Caco-2 (cell line): ENCODE results near the gene RANBP6. TPM values are rescaled to one million over a fixed set of nuclear protein-coding genes. Genes with fewer than 3 reads are reported as not detected.

Experiments used
- BruUV-seq: library from RNA; stranded (reverse); fragments of 400-500 nt; replicated peaks from 2 replicates; lab custom pipeline; 2021; lab: Mats Ljungman, UMichigan
- CTCF ChIA-PET: fragments of 300-600 bp; sonication (Branson Sonifier 250); formaldehyde crosslinking; loops from one replicate; lab custom pipeline; 2022; ENCODE audit warnings: antibody characterized with exemption; lab: Charles Lee
- POLR2A ChIA-PET: fragments of 300-600 bp; sonication (Branson Sonifier 250); formaldehyde crosslinking; loops from one replicate; lab custom pipeline; 2022; ENCODE audit warnings: antibody characterized with exemption; lab: Charles Lee
- DNase-seq, 2 experiments: peaks; one replicate each; pipeline versions ENCODE4 v3.0.0 to v3.0.0-alpha.2; 2020 to 2022
- H3K27me3 ChIP-seq: replicated peaks from 2 replicates; pipeline ENCODE4 v1.6.0; 2011; ENCODE audit warnings: low read length; ENCODE audit not compliant: control insufficient read depth, insufficient read depth
- H3K36me3 ChIP-seq: 2 replicates; pipeline ENCODE4 v1.5.1; 2011; ENCODE audit warnings: low read length; ENCODE audit not compliant: control insufficient read depth, insufficient read depth
- H3K4me1 ChIP-seq: fragments of 250-450 bp; sonication (Bioruptor Pico); 2 replicates; pipeline ENCODE4 v1.5.1; 2020; ENCODE audit warnings: mild to moderate bottlenecking
- H3K4me3 ChIP-seq: 2 replicates; pipeline ENCODE4 v1.5.1; 2011; ENCODE audit warnings: low read depth, mild to moderate bottlenecking, control low read depth, low read length
- H3K9me3 ChIP-seq: fragments of 250-450 bp; sonication (Bioruptor Pico); 2 replicates; pipeline ENCODE4 v1.5.1; 2020; ENCODE audit warnings: mild to moderate bottlenecking, moderate library complexity
- H3K27ac Mint-ChIP-seq: one replicate; pipeline ENCODE4 v1.8.0; 2022; ENCODE audit warnings: mixed read lengths; ENCODE audit not compliant: unreplicated experiment
- H3K27me3 Mint-ChIP-seq: one replicate; pipeline ENCODE4 v1.8.0; 2022; ENCODE audit warnings: mixed read lengths; ENCODE audit not compliant: insufficient read depth, unreplicated experiment
- H3K36me3 Mint-ChIP-seq: one replicate; pipeline ENCODE4 v1.8.0; 2022; ENCODE audit warnings: mild to moderate bottlenecking, mixed read lengths; ENCODE audit not compliant: insufficient read depth, unreplicated experiment
- H3K4me1 Mint-ChIP-seq: one replicate; pipeline ENCODE4 v1.8.0; 2022; ENCODE audit warnings: low read depth, mixed read lengths; ENCODE audit not compliant: unreplicated experiment
- H3K4me3 Mint-ChIP-seq: one replicate; pipeline ENCODE4 v1.8.0; 2022; ENCODE audit warnings: mild to moderate bottlenecking, moderate library complexity, mixed read lengths; ENCODE audit not compliant: unreplicated experiment
- H3K9me3 Mint-ChIP-seq: one replicate; pipeline ENCODE4 v1.8.0; 2022; ENCODE audit warnings: mixed read lengths; ENCODE audit not compliant: unreplicated experiment
- intact Hi-C: fragments of 100-400 bp; cut with micrococcal nuclease; formaldehyde crosslinking; loops from one replicate; pipeline ENCODE4 v1.10.0; 2022; ENCODE audit not compliant: unreplicated experiment
- total RNA-seq: library from RNA; stranded (reverse); gene quantifications from 2 replicates; pipeline ENCODE4 v1.2.3, GENCODE V29; 2022
- TF ChIP-seq, protein P1 (sequence below), 2 experiments: fragments of 200-600 bp in 1 of 2; IDR thresholded peaks; 1 replicate in 1 of 2; 2 replicates in 1 of 2; pipeline versions ENCODE4 v1.5.1 to v1.8.0; 2011 to 2022; ENCODE audit warnings: antibody characterized with exemption in 1 of 2, control low read depth in 1 of 2, inconsistent platforms in 1 of 2, low read depth in 1 of 2, low read length in 1 of 2, mild to moderate bottlenecking in 1 of 2, moderate library complexity in 1 of 2; ENCODE audit not compliant: insufficient read depth in 1 of 2, severe bottlenecking in 1 of 2, unreplicated experiment in 1 of 2

The RANBP6 gene
- total RNA-seq, 1 experiment from 2014 or later: 16.5 TPM

DNA sequence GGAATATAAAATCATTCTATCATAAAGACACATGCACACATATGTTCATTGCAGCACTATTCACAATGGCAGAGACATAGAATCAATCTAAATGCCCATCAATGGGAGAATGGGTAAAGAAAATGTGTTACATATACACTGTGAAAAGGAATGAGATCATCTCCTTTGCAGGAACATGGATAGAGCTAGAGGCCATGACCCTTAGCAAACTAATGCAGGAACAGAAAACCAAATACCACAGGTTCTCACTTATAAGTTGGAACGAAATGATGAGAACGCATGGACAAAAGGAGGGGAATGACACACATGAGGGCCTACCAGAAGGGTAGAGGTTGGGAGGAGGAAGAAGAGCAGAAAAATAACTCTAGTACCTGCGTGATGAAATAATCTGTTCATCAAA is 21.0 kb upstream of the RANBP6 start:
- H3K4me3 Mint-ChIP-seq: no peak overlapping the region
- H3K27me3 Mint-ChIP-seq: peaks cover 6% of the 10 kb centered on the region

DNA sequence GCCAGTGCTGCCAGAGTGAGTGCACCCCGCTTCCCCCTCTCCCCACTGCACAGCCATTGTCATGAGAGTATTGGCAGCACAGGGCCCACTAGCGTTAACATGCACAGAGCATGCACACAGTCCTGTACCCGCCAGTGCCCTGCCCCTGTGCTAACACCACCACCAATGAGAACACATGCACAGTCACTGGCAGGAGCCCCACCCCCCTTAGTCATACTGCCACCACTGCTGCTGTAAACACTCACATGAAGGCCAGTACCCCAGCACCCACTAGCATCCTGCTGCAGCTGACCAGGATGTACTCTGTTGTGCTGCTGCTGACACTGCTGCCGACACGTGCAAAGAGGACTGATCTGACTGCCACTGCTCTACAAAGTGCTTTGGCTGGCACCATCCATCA is 19.5 kb upstream of the RANBP6 start:
- no peaks in the 10 kb centered on the region for H3K36me3 ChIP-seq
- TF ChIP-seq, protein P1, sequence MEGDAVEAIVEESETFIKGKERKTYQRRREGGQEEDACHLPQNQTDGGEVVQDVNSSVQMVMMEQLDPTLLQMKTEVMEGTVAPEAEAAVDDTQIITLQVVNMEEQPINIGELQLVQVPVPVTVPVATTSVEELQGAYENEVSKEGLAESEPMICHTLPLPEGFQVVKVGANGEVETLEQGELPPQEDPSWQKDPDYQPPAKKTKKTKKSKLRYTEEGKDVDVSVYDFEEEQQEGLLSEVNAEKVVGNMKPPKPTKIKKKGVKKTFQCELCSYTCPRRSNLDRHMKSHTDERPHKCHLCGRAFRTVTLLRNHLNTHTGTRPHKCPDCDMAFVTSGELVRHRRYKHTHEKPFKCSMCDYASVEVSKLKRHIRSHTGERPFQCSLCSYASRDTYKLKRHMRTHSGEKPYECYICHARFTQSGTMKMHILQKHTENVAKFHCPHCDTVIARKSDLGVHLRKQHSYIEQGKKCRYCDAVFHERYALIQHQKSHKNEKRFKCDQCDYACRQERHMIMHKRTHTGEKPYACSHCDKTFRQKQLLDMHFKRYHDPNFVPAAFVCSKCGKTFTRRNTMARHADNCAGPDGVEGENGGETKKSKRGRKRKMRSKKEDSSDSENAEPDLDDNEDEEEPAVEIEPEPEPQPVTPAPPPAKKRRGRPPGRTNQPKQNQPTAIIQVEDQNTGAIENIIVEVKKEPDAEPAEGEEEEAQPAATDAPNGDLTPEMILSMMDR (IDR thresholded peaks at IDR 0.05; ENCODE audit: insufficient read depth in 1 of 2, low read depth in 1 of 2, low read length in 1 of 2, severe bottlenecking in 1 of 2, unreplicated experiment in 1 of 2): no peak
- Mint-ChIP-seq H3K27me3 (peaks cover 2% of the 10 kb centered on the region), H3K27ac (no peak overlapping the region), H3K9me3 (no peaks in the 10 kb centered on the region), H3K36me3 (no peaks in the 10 kb centered on the region), H3K4me1 (no peaks in the 10 kb centered on the region), H3K4me3 (no peak overlapping the region)
- ChIA-PET POLR2A (no interaction called here), CTCF (no interaction called here)
- DNase-seq: no peak
- intact Hi-C loops: no loop called here
- no peaks in the 10 kb centered on the region for H3K27me3 ChIP-seq
- no peaks in the 10 kb centered on the region for H3K4me1 ChIP-seq
- H3K9me3 ChIP-seq: no peaks in the 10 kb centered on the region
- no peak overlapping the region for H3K4me3 ChIP-seq
- no TSS peak for BruUV-seq

More for the DNA sequence above, 21.0 kb upstream of the RANBP6 start:
- Mint-ChIP-seq H3K36me3 (no peaks in the 10 kb centered on the region), H3K4me1 (no peaks in the 10 kb centered on the region), H3K27ac (no peak overlapping the region), H3K9me3 (no peaks in the 10 kb centered on the region)
- Histone ChIP-seq H3K4me1 (no peaks in the 10 kb centered on the region), H3K9me3 (no peaks in the 10 kb centered on the region), H3K27me3 (no peaks in the 10 kb centered on the region), H3K36me3 (no peaks in the 10 kb centered on the region), H3K4me3 (no peak overlapping the region)
- TF ChIP-seq, protein P1 (IDR thresholded peaks at IDR 0.05; ENCODE audit: insufficient read depth in 1 of 2, low read depth in 1 of 2, low read length in 1 of 2, severe bottlenecking in 1 of 2, unreplicated experiment in 1 of 2): no peak
- no TSS peak for BruUV-seq
- POLR2A ChIA-PET: no interaction called here
- intact Hi-C loops: no loop called here
- no peak for DNase-seq
- CTCF ChIA-PET: no interaction called here

DNA sequence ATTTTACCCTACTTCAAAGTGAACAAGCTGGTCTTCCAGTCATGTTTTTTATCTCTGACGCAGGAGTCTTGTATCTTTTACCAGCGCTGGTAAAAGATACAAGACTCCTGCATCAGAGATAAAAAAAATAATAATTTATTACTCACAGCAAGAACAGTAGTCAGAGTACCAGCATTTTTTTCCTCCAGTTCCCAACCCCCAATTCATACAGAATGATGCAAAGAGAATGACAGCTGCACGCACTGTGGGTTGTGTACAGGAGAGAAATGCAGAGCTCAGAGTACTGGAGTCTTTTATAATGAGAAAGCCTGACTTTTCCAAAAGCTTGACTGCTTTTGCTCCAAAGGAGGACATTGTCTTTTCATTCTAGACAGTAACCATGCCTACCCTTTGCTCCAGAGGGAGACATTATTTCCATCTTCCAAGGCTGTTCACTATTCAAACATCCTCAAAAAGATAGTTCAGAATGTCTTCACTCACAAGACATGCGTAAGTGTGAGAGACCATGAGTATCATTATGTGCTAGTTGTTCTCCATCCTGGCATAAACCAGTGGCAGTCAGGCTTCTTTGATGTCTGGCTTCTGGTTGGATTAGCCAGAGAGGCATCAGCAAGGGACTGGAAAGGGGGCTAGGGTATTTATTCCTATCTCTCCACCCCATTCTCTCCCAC is 14.3 kb upstream of the RANBP6 start:
- Histone ChIP-seq H3K9me3 (no peaks in the 10 kb centered on the region), H3K4me1 (no peaks in the 10 kb centered on the region), H3K4me3 (no peak overlapping the region), H3K27me3 (no peaks in the 10 kb centered on the region), H3K36me3 (no peaks in the 10 kb centered on the region)
- ChIA-PET CTCF (no interaction called here), POLR2A (interaction anchor here (1.0 kb wide), 1 partner anchor 14 kb away, joined by 3 read pairs; the partner anchor contains the start of gene RANBP6)
- DNase-seq: no peak
- Mint-ChIP-seq H3K4me3 (no peak overlapping the region), H3K36me3 (no peaks in the 10 kb centered on the region), H3K27me3 (peaks cover 3% of the 10 kb centered on the region), H3K27ac (no peak overlapping the region), H3K4me1 (no peaks in the 10 kb centered on the region), H3K9me3 (no peaks in the 10 kb centered on the region)
- no TSS peak for BruUV-seq
- intact Hi-C loops: no loop called here
- TF ChIP-seq, protein P1 (IDR thresholded peaks at IDR 0.05; ENCODE audit: insufficient read depth in 1 of 2, low read depth in 1 of 2, low read length in 1 of 2, severe bottlenecking in 1 of 2, unreplicated experiment in 1 of 2): no peak
